ENCODE data around the gene SH3BGR. TPM values are rescaled to one million over a fixed set of nuclear protein-coding genes. Genes with fewer than 3 reads are reported as not detected.
"Not testable (repeated sequence)": the region's sequence is repeated elsewhere in the genome, so short reads cannot be mapped to it uniquely, and the experiment has no call there.

The SH3BGR gene
- 1 to 10 TPM; 1.4 to 3.7 (median 2.3) TPM for total RNA-seq (2021; fragmentation: NEBNext Ultra II Directional; extraction: Animal tissue kit (Norgen Biotek cat#: 25700))
- long read RNA-seq, partial matches to known transcripts, result 0 of 6 reads
- long read RNA-seq, other reads (novel, unspliced or antisense), result 3 of 6 reads

- Mint-ChIP-seq H3K27ac (no peak within 1 kb of the TSS), H3K4me3 (no peak within 1 kb of the TSS), H3K4me1 (ENCODE audit: low read depth) (peaks cover 16% of the 10 kb centered on the region), H3K36me3 (ENCODE audit: low read depth) (no peaks in the 10 kb centered on the region), H3K9me3 (no peaks in the 10 kb centered on the region), H3K27me3 (ENCODE audit: insufficient read depth) (peaks cover 21% of the 10 kb centered on the region)
- DNase-seq, result no peak
- TF ChIP-seq CTCF (IDR thresholded peaks at IDR 0.05), result no peak
Measured at GRCh38 chr21:39451332-39452206, at the start of gene SH3BGR. Gene SH3BGR, plus strand, starts transcription at chr21:39451970. Its CDS starts 127 bp downstream, at chr21:39452097.

GRCh38 chr21:39406065-39406464 lies 45.7 kb upstream of the SH3BGR start:
- no peak for DNase-seq
- H3K27ac Mint-ChIP-seq, result no peak overlapping the region

GRCh38 chr21:39419204-39419603 lies 32.6 kb upstream of the SH3BGR start:
- not testable (repeated sequence) for DNase-seq; H3K36me3 Mint-ChIP-seq (ENCODE audit: low read depth); H3K4me3 Mint-ChIP-seq; H3K9me3 Mint-ChIP-seq; H3K27me3 Mint-ChIP-seq (ENCODE audit: insufficient read depth); H3K27ac Mint-ChIP-seq; H3K4me1 Mint-ChIP-seq (ENCODE audit: low read depth)

More at GRCh38 chr21:39406065-39406464, 45.7 kb upstream of the SH3BGR start:
- H3K36me3 Mint-ChIP-seq (ENCODE audit: low read depth), result peaks cover 28% of the 10 kb centered on the region
- no peak overlapping the region for H3K4me3 Mint-ChIP-seq
- peaks cover 9% of the 10 kb centered on the region for H3K9me3 Mint-ChIP-seq
- peaks cover 2% of the 10 kb centered on the region for H3K27me3 Mint-ChIP-seq (ENCODE audit: insufficient read depth)
- H3K4me1 Mint-ChIP-seq (ENCODE audit: low read depth), result no peaks in the 10 kb centered on the region
- TF ChIP-seq CTCF (IDR thresholded peaks at IDR 0.05), result no peak

- Mint-ChIP-seq H3K27me3 (ENCODE audit: insufficient read depth) (peaks cover 2% of the 10 kb centered on the region; the same call in 1 of the 2 replicates), H3K4me3 (no peak overlapping the region), H3K36me3 (ENCODE audit: low read depth) (no peaks in the 10 kb centered on the region), H3K9me3 (no peaks in the 10 kb centered on the region), H3K27ac (no peak overlapping the region), H3K4me1 (ENCODE audit: low read depth) (no peaks in the 10 kb centered on the region)
- no peak for TF ChIP-seq CTCF (IDR thresholded peaks at IDR 0.05)
- DNase-seq, result no peak
Measured at GRCh38 chr21:39422527-39423241, 29.1 kb upstream of the SH3BGR start.

GRCh38 chr21:39429445-39429844 lies 22.3 kb upstream of the SH3BGR start:
- Mint-ChIP-seq H3K4me3 (no peak overlapping the region), H3K27me3 (ENCODE audit: insufficient read depth) (peaks cover 7% of the 10 kb centered on the region), H3K27ac (no peak overlapping the region), H3K36me3 (ENCODE audit: low read depth) (no peaks in the 10 kb centered on the region), H3K4me1 (ENCODE audit: low read depth) (peaks cover 9% of the 10 kb centered on the region), H3K9me3 (no peaks in the 10 kb centered on the region)
- no peak for DNase-seq
- no peak for TF ChIP-seq CTCF (IDR thresholded peaks at IDR 0.05)

All from HFFc6 (cell line).